VCaP (cell line): Measurements from ENCODE around the gene FSD1L.

Experiments used
- H3K27ac ChIP-seq: fragments of 450-650 bp; 2 replicates; pipeline ENCODE4 v1.5.1; 2017
- CTCF ChIP-seq: fragments of 450-650 bp; conservative IDR thresholded peaks from 2 replicates; pipeline ENCODE4 v1.5.1; 2017; ENCODE audit warnings: mild to moderate bottlenecking, moderate library complexity

Gene FSD1L

GRCh38 chr9:105425816-105426433 lies 21.9 kb upstream of the FSD1L start:
- TF ChIP-seq CTCF = peak; percentile 79
- no peak overlapping the region for H3K27ac ChIP-seq

GRCh38 chr9:105426657-105427056 lies 21.2 kb upstream of the FSD1L start:
- no peak for TF ChIP-seq CTCF
- H3K27ac ChIP-seq = no peak overlapping the region

GRCh38 chr9:105431424-105432246 lies 16.2 kb upstream of the FSD1L start:
- no peak overlapping the region for H3K27ac ChIP-seq
- TF ChIP-seq CTCF = no peak

GRCh38 chr9:105432247-105432842 lies 15.5 kb upstream of the FSD1L start:
- H3K27ac ChIP-seq = no peak overlapping the region
- TF ChIP-seq CTCF = no peak

- no peak overlapping the region for H3K27ac ChIP-seq
- TF ChIP-seq CTCF = no peak
These were observed 12.4 kb upstream of the FSD1L start for GRCh38 chr9:105435453-105435852.

GRCh38 chr9:105436783-105437182 lies 11.1 kb upstream of the FSD1L start:
- no peak overlapping the region for H3K27ac ChIP-seq
- TF ChIP-seq CTCF = no peak

- no peak for TF ChIP-seq CTCF
- H3K27ac ChIP-seq = no peak overlapping the region
These were observed 10.1 kb upstream of the FSD1L start for GRCh38 chr9:105437704-105438103.
